ENCODE results near the gene HBP1. TPM values are rescaled to one million over a fixed set of nuclear protein-coding genes. Genes with fewer than 3 reads are reported as not detected.

Gene HBP1
- polyA plus RNA-seq, 1 donor from 2014 or later = 37.7 TPM

DNA sequence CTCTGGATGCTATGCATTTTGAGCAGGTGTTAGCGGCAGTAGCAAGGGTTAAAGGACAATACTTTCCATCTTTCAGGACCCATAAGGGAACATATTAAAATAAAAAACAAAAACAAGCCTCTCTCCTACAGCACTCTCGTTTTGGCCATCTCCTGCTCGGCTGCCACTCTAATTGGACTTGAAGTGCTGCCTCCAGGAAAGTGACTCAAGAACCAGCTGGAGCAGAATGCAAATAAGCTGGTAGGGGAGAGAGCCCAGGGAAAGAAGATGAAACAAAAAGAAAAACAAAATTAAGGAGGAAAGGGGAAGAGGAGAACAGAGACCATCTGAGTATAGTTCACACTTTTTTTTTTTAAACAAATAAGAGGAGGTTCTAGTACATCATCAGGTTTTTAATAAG, 65.6 kb downstream of the HBP1 start:
- no peak overlapping the region for H3K4me3 ChIP-seq (ENCODE audit: low read length)
- H3K27me3 ChIP-seq (ENCODE audit: insufficient read depth, low read depth, low read length) = no peaks in the 10 kb centered on the region
- TF ChIP-seq POLR2AphosphoS5 (IDR thresholded peaks at IDR 0.05) (no peak), TAF1 (IDR thresholded peaks at IDR 0.05; ENCODE audit: low read depth) (no peak), RAD21 (conservative IDR thresholded peaks at IDR 0.05) (no peak), EP300 (conservative IDR thresholded peaks at IDR 0.05; ENCODE audit: poor library complexity, severe bottlenecking) (no peak), EZH2 (IDR thresholded peaks at IDR 0.05; ENCODE audit: borderline replicate concordance, insufficient read depth, low read length, poor library complexity, severe bottlenecking) (no peak), MXI1 (conservative IDR thresholded peaks at IDR 0.05; ENCODE audit: poor library complexity, severe bottlenecking) (no peak), SMC3 (conservative IDR thresholded peaks at IDR 0.05; ENCODE audit: poor library complexity) (no peak), CTCF (IDR thresholded peaks at IDR 0.05; ENCODE audit: poor library complexity, severe bottlenecking) (no peak)
- TF ChIP-seq, protein P1, sequence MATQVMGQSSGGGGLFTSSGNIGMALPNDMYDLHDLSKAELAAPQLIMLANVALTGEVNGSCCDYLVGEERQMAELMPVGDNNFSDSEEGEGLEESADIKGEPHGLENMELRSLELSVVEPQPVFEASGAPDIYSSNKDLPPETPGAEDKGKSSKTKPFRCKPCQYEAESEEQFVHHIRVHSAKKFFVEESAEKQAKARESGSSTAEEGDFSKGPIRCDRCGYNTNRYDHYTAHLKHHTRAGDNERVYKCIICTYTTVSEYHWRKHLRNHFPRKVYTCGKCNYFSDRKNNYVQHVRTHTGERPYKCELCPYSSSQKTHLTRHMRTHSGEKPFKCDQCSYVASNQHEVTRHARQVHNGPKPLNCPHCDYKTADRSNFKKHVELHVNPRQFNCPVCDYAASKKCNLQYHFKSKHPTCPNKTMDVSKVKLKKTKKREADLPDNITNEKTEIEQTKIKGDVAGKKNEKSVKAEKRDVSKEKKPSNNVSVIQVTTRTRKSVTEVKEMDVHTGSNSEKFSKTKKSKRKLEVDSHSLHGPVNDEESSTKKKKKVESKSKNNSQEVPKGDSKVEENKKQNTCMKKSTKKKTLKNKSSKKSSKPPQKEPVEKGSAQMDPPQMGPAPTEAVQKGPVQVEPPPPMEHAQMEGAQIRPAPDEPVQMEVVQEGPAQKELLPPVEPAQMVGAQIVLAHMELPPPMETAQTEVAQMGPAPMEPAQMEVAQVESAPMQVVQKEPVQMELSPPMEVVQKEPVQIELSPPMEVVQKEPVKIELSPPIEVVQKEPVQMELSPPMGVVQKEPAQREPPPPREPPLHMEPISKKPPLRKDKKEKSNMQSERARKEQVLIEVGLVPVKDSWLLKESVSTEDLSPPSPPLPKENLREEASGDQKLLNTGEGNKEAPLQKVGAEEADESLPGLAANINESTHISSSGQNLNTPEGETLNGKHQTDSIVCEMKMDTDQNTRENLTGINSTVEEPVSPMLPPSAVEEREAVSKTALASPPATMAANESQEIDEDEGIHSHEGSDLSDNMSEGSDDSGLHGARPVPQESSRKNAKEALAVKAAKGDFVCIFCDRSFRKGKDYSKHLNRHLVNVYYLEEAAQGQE (IDR thresholded peaks at IDR 0.05; ENCODE audit: borderline replicate concordance) = no peak
- no peak overlapping the region for H2AFZ ChIP-seq (ENCODE audit: low read depth, low read length)
- H3K36me3 ChIP-seq (ENCODE audit: insufficient read depth, low read length) = no peaks in the 10 kb centered on the region
- H4K20me1 ChIP-seq (ENCODE audit: insufficient read depth) = no peaks in the 10 kb centered on the region
- no peaks in the 10 kb centered on the region for H3F3A ChIP-seq (ENCODE audit: insufficient read depth, low read length, poor library complexity, severe bottlenecking)
- no peaks in the 10 kb centered on the region for H3K9me2 ChIP-seq (ENCODE audit: insufficient read depth, low read length)
- no peaks in the 10 kb centered on the region for H3K79me2 ChIP-seq (replicated peaks; ENCODE audit: insufficient read depth, low read length)
- H3K4me2 ChIP-seq (ENCODE audit: low read length) = no peak overlapping the region
- no peak overlapping the region for H3K9ac ChIP-seq (ENCODE audit: low read length)
- H3K9me3 ChIP-seq (ENCODE audit: low read length) = no peaks in the 10 kb centered on the region
- no peak overlapping the region for H3K27ac ChIP-seq (ENCODE audit: low read length)

DNA sequence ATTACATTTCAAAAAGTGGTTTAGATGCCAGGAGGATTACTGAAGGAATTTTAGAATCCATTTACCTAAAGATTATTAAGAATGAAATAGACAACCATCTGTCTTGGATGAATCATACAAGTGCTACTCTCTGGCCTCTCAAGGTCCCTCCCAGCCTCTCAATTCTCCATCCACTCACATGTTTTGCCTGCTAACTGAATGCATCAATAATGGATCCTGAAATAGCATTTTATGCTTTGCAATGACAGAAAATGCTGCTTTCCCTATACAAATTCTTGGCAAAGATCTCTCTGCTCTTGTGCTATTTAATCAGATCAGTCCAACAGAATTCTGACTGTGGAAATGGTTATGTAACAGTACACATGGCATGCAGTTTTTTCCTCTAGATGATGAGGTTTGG, 68.1 kb downstream of the HBP1 start:
- H3K4me2 ChIP-seq (ENCODE audit: low read length) = no peak overlapping the region
- H3K36me3 ChIP-seq (ENCODE audit: insufficient read depth, low read length) = no peaks in the 10 kb centered on the region
- no peak overlapping the region for H3K27ac ChIP-seq (ENCODE audit: low read length)
- TF ChIP-seq EP300 (conservative IDR thresholded peaks at IDR 0.05; ENCODE audit: poor library complexity, severe bottlenecking) = no peak
- TF ChIP-seq RAD21 (conservative IDR thresholded peaks at IDR 0.05) = no peak
- TF ChIP-seq POLR2AphosphoS5 (IDR thresholded peaks at IDR 0.05) = no peak
- no peak for TF ChIP-seq TAF1 (IDR thresholded peaks at IDR 0.05; ENCODE audit: low read depth)
- no peak for TF ChIP-seq MXI1 (conservative IDR thresholded peaks at IDR 0.05; ENCODE audit: poor library complexity, severe bottlenecking)
- TF ChIP-seq CTCF (IDR thresholded peaks at IDR 0.05; ENCODE audit: poor library complexity, severe bottlenecking) = no peak
- TF ChIP-seq SMC3 (conservative IDR thresholded peaks at IDR 0.05; ENCODE audit: poor library complexity) = no peak
- no peaks in the 10 kb centered on the region for H3K27me3 ChIP-seq (ENCODE audit: insufficient read depth, low read depth, low read length)
- no peaks in the 10 kb centered on the region for H3K9me3 ChIP-seq (ENCODE audit: low read length)
- H3K9ac ChIP-seq (ENCODE audit: low read length) = no peak overlapping the region
- H3K9me2 ChIP-seq (ENCODE audit: insufficient read depth, low read length) = no peaks in the 10 kb centered on the region
- no peak overlapping the region for H2AFZ ChIP-seq (ENCODE audit: low read depth, low read length)
- no peak overlapping the region for H3K4me3 ChIP-seq (ENCODE audit: low read length)
- no peaks in the 10 kb centered on the region for H3K79me2 ChIP-seq (replicated peaks; ENCODE audit: insufficient read depth, low read length)
- no peaks in the 10 kb centered on the region for H4K20me1 ChIP-seq (ENCODE audit: insufficient read depth)
- H3F3A ChIP-seq (ENCODE audit: insufficient read depth, low read length, poor library complexity, severe bottlenecking) = no peaks in the 10 kb centered on the region

Data from neural cell (in vitro differentiated cells).